ENCODE measurements around the gene TANGO6.
"Not testable (repeated sequence)": the region's sequence is repeated elsewhere in the genome, so short reads cannot be mapped to it uniquely, and the experiment has no call there.

Gene TANGO6

GRCh38 chr16:68843482-68844210 lies at the start of gene TANGO6:
TSS of gene TANGO6 (plus strand) at chr16:68843531. CDS start at chr16:68843618, 87 bp downstream.
- DNase-seq (ENCODE audit: low spot score), result peak; percentile 86

GRCh38 chr16:68798398-68798797 lies 44.9 kb upstream of the TANGO6 start:
- DNase-seq (ENCODE audit: low spot score), result no peak

- peak; percentile 55 for DNase-seq (ENCODE audit: low spot score)
Measured at GRCh38 chr16:68800257-68800875, 43.0 kb upstream of the TANGO6 start.

GRCh38 chr16:68802190-68802589 lies 41.1 kb upstream of the TANGO6 start:
- no peak for DNase-seq (ENCODE audit: low spot score)

DNA sequence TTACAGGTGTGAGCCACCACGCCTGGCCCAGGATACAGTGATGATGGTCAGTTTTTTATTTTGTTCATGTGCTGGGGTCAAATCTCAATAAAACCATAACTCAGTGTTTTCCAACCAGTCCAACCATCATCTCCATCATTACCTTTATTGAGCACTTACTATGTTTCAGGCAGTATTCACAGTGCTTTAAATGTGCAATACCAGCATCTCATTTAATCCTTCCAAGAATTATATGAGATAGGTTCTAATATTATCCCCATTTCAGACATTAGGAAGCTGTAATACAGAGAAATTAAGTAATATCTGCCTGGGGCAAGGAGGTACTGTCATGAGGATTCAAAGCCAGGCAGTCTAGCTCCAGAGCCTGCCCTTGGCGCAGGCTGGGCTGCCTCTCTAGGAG lies 36.9 kb upstream of the TANGO6 start:
- no peak for DNase-seq (ENCODE audit: low spot score)

GRCh38 chr16:68806981-68807380 lies 36.4 kb upstream of the TANGO6 start:
- no peak for DNase-seq (ENCODE audit: low spot score)

GRCh38 chr16:68814516-68814915 lies 28.8 kb upstream of the TANGO6 start:
- DNase-seq (ENCODE audit: low spot score), result no peak

- no peak for DNase-seq (ENCODE audit: low spot score)
Measured at GRCh38 chr16:68823401-68824135, 19.8 kb upstream of the TANGO6 start.

DNA sequence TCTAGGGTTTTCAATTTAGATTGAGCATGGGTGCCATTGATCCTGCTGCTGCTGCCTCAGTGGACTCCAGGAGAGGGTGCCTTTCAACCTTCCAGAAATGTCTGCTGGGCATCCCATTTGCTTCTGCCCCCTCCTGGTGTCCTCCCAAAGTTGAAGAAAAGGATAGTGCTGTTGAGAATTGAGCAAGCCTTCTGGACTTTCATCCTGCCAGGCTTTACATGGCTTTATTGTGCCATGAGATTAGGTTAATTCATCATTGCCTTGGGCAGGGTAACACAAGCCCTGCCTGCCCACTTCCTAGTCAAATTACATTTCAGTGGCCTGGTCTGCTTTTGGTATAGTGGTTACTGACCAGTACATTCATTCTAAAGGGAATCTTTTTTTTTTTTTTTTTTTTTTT lies 17.9 kb upstream of the TANGO6 start:
- DNase-seq (ENCODE audit: low spot score), result no peak

DNA sequence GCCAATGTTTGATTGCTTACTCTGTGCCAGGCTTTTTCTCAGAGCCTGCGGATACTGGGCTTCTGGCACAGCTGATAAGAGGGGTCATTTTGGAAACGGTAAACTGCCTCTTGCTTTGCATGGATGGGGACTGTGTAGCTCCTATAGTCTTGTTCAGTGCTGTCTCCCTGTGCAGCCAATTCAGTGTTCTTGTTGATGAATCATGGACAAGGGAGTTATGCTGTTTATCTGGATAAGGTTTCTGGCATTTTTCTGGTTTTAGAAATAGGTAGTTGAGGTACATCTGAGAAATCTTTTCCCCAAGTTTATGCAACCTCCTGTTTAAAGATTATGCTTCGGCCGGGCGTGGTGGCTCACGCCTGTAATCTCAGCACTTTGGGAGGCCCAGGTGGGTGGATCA lies 16.7 kb upstream of the TANGO6 start:
- DNase-seq (ENCODE audit: low spot score), result no peak

DNA sequence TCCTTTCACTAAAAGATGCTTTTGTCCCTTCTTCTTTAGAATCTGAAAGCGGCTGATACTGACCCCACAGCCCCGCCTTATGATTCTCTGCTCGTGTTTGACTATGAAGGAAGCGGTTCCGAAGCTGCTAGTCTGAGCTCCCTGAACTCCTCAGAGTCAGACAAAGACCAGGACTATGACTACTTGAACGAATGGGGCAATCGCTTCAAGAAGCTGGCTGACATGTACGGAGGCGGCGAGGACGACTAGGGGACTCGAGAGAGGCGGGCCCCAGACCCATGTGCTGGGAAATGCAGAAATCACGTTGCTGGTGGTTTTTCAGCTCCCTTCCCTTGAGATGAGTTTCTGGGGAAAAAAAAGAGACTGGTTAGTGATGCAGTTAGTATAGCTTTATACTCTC lies 10.1 kb upstream of the TANGO6 start:
- DNase-seq (ENCODE audit: low spot score), result no peak

DNA sequence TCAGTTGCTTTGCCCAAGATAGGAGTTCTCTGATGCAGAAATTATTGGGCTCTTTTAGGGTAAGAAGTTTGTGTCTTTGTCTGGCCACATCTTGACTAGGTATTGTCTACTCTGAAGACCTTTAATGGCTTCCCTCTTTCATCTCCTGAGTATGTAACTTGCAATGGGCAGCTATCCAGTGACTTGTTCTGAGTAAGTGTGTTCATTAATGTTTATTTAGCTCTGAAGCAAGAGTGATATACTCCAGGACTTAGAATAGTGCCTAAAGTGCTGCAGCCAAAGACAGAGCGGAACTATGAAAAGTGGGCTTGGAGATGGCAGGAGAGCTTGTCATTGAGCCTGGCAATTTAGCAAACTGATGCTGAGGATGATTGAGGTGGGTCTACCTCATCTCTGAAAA lies 8.8 kb upstream of the TANGO6 start:
- no peak for DNase-seq (ENCODE audit: low spot score)

DNA sequence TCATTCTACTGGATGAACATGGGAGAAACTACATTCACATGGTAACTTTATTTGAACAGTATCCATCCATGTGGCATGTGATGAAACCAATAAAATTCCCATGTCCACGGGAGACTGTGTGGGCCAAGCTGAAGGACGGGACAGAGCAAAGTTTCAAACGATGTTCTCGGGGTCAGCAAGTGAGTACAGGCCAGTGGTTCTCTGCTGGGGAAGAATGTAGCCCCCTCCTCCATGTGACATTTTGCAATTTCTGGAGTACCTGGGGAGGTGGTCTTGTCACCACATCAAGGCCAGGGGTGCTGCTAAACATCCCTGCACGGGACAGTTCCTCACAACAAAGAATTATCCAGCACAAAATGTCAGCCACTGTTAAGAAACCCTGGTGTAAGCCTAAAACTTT lies 7.4 kb upstream of the TANGO6 start:
- no peak for DNase-seq (ENCODE audit: low spot score)

DNA sequence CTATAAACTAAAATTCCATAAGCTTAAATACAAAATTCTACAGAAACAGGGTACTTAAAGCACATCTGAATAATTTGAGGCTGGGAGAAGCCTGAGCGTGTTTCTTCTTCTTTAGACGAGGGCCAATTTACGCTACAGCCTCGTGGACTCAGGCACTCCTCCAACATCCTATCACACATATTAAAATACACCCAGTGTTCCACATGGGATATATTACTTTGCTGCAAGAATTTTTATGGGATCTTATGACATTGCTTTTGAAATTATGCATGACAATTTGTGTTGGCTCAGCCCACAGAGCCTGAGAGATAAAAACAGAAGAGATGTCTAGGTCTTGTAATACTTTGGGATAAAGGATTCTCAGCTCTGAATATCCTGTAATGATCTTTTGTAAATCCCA lies 3.5 kb upstream of the TANGO6 start:
- no peak for DNase-seq (ENCODE audit: low spot score)

DNA sequence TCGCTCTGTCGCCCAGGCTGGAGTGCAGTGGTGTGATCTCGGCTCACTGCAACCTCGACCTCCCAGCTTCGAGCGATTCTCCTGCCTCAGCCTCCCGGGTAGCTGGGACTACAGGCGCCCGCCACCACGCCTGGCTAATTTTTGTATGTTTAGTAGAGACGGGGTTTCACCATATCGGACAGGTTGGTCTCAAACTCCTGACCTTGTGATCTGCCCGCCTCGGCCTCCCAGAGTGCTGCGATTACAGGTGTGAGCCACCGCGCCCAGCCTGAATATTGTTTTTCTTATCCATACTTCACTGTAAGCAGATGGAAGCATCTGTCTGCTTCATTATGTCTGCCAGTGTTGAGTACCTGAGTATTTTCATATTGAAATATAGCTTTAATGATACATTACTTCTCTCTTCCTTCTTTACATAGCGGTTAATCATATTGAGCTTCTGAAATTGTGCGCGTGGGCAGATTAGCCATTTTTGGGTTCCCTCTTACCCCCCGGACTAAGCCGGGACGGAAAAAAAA lies 308 bp upstream of the TANGO6 start:
- not testable (repeated sequence) for DNase-seq (ENCODE audit: low spot score)

GRCh38 chr16:68844211-68844564 lies 857 bp downstream of the TANGO6 start:
- DNase-seq (ENCODE audit: low spot score), result no peak

DNA sequence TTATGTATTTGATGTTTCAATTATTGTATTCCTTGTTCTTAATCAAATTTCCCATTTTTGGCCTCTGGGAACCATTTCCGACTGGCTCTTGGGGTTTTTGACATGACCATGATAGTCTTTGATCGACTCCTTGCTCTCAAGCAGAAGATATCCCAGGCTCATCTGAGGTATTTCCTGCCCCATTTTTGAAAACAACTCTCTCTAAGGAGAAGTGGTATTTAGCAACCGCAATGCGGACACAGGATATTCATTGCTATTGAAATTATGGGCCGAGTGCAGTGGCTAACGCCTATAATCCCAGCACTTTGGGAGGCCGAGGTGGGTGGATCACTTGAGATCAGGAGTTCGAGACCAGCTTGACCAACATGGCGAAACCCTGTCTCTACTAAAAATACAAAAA lies 5.5 kb downstream of the TANGO6 start:
- DNase-seq (ENCODE audit: low spot score), result no peak

DNA sequence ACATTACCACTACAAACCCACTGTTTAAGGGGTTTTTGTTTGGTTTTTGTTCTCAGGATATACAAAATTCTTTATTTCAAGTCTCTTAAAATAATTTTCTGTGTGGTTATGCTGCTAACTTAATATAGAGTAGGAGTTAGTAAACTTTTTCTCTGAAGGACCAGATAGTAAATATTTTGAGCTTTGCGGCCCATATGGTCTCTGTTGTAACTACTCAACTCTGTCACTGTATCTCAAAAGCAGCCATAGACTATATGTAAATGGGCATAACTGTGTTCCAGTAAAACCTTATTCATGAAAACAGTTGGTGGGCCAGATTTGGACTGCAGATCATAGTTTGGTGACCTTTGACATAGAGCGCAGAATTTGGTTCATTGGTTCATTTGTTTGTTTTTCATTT lies 7.2 kb downstream of the TANGO6 start:
- no peak for DNase-seq (ENCODE audit: low spot score)

GRCh38 chr16:68851601-68852000 lies 8.3 kb downstream of the TANGO6 start:
- DNase-seq (ENCODE audit: low spot score), result no peak

DNA sequence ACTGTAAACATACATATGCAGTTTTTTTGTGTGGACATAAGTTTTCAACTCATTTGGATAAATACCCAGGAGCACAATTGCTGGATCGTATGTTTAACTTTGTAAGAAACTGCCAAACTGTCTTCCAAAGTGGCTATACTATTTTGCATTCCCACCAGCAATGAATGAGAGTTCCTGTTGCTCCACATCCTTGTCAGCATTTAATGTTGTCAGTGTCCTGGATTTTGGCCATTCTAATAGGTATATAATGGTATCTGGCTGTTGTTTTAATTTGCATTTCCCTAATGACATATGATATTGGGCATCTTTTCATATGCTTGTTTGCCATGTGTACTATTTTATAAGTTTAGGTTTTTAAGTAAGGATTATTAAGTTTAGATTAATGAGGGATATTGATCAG lies 14.1 kb downstream of the TANGO6 start:
- no peak for DNase-seq (ENCODE audit: low spot score)

- no peak for DNase-seq (ENCODE audit: low spot score)
Measured at GRCh38 chr16:68859828-68860227, 16.5 kb downstream of the TANGO6 start.

DNA sequence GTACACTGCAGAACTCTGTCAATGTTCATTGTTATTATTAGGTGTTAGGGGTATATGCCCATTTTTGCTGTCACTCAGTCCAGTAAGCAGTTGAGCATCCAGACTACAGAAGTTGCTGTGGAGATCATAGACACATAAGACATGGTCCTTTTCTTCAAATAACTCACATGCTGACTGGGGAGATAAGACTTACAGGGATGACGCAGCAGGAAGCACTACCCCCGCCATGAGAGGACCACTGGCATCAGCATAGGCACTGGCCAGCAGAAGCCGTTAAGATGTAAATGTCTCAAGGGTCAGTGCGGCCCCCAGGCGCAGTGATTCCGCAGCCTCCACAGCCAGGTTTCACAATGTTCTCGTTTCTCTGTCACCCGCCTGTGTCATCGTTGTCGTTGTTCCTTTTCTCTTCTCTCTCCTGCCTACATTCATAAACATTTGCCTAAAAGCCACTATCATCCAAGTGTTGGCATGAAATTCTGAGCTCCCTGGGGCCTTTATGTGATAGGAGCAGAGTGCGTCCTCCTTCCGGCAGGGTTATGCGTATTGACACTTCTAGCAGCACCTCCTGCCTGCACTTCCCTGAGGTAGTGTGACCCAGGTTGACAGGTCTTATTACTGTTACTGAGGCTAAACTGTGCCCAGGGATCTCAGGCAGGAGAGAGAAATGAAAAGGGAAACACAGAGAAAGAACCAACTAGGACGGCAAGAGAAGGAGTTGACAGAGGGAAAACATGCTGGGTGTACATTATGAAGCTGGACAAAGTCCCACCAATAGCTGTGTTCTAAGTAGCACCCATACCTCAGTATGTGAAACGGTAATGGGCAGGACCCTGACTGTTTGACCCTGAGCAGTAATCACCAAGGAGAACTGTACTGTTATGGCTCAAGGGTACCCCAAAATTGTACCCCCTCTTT lies 17.9 kb downstream of the TANGO6 start:
- DNase-seq (ENCODE audit: low spot score), result no peak
